GM18951 (cell line): ENCODE data around the gene BUD23.

ENCODE experiments used
- POLR2A ChIP-seq: IDR thresholded peaks from 4 replicates; pipeline ENCODE4 v1.6.1; 2011; ENCODE audit warnings: mild to moderate bottlenecking; ENCODE audit not compliant: insufficient read length, insufficient read depth; ENCODE audit errors: extremely low read depth
- in situ Hi-C: fragments of 300-500 bp; cut with MboI; formaldehyde crosslinking; loops from one replicate; pipeline ENCODE4 v1.12.0; 2022; ENCODE audit warnings: low sequenced_read_pairs, mixed read lengths, inconsistent platforms; ENCODE audit not compliant: unreplicated experiment

Gene BUD23

DNA sequence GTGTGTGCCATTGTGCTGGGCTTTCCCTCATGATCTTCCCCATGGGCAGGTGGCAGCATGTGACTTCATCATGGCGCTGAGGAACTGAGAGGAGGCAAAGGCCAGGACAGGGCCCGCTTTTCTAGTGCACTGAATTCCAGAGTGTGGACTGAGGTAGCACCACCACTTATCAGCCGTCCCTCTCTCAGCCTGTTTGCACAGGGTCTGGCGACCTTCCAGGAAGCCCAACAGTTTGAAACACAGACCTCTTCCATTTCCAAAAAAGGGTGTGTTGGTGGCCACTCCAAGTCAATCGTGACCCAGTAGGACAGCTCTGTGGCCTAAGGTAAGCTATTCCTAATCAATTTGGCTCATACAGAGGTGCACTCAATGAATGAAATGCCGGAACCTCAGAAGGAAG is 4.5 kb upstream of the BUD23 start:
- TF ChIP-seq POLR2A, result no peak
- in situ Hi-C loops, result no loop called here

DNA sequence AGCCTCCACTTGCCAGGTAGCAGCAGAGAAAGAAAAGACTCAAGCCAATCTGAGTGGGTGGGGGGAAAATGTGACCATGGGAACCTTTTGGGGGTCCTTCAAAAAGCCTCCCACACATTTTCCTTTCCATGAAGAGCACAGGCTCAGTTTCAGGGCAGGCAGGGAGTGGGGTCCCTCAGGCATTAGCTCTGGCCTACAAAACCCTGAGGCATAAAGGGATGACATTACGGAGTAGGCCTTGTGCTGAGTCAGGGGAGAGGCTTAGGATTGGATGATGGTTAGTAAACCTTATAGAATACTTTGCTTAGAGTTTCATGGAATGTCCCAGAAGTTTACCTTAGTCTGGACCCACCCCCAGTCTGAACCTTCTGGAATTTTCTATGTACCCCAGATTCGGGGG is 3.7 kb upstream of the BUD23 start:
- no peak for TF ChIP-seq POLR2A
- in situ Hi-C loops, result no loop called here

DNA sequence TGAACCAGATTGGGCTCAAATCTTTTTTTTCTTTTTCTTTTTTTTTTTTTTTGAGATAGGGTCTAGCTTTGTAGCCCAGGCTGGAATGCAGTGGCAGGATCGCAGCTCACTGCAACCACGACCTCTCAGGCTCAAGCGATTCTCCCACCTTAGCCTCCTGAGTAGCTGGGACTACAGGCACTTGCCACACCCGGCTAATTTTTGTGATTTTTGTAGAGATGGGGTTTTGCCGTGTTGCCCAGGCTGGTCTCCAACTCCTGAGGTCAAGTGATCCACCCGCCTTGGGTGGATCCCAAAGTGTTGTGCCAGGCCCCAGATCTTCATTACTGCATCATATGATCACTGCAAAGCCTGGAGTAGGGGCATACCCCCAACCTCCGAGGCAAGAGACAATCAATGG is 2.9 kb upstream of the BUD23 start:
- no peak for TF ChIP-seq POLR2A
- in situ Hi-C loops, result no loop called here

DNA sequence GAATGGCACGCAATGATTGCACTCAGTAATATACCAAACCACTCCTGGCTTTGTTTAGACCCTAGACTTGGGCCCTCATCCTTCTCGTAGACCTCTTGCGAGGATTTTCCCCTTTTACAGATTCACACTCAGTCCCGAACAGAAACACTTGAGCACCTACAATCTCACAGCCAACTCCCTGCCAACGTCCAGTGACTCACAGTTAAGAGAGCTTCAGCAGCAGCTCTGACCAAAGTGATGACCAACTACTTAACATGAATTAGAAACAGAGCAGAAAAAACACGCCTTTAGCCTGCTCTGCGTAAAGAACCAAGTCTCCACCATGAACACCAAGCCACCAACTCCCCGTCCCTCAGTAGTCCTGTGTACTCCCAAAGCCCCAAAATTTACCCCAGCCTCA is 2.4 kb upstream of the BUD23 start:
- no peak for TF ChIP-seq POLR2A
- in situ Hi-C loops, result no loop called here

DNA sequence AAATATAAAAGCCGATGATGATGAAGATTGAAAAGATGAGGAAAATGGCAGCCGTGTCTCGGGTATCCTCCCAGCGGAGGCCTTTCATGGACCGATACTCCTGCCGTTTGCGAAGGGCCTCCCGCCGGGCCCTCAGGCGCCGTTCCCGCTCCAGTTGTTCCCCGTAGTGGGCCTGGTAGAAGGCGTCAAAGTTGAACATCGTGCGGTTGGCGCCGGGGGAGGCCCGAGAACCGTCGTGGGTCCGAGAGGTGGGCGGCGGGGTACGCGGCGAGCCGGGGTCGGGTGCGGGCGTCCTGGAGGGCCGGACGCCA is 697 bp upstream of the BUD23 start:
- in situ Hi-C loops, result no loop called here
- no peak for TF ChIP-seq POLR2A

DNA sequence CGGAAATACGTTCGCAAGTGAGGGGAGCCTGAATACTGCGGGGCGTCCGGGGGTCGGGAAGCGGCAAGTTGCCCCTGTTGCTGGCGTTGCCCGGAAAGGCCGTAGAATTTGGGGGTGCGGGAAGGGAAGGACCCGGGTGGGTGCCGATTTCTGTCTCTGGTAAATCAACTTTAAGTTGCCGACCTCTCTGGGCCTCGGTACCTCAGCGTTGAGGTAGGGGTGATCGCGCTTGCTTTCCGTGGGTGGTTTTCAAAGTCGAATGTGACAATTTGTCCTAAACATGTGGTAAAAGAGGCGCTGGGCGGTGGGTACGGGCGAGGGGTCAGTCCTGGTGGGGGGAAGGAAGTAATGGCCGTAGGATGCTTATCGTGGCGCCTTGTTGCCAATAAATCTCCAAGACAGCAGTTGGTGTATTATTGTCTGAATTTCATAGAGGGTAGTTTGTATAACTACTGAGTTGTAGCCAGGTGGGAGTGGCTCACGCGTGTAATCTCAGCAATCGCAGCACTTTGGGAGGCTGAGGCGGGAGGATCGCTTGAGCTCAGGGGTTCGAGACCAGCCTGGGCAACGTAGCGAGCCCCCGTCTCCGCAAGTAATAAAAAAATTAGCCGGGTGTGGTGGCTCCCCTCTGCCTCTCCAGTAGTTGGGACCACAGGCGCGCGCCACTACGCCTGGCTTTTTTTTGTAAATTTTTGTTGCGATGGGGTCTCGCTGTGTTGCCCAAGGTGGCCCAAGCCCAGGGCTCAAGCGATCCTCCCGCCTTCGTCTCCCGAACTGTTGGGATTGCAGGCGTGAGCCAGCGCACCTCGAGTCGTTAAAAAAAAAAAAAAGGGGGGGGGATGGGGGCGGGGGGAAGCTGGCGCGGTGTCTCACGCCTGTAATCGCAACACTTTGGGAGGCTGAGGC is 644 bp downstream of the BUD23 start:
- no peak for TF ChIP-seq POLR2A
- in situ Hi-C loops, result no loop called here

DNA sequence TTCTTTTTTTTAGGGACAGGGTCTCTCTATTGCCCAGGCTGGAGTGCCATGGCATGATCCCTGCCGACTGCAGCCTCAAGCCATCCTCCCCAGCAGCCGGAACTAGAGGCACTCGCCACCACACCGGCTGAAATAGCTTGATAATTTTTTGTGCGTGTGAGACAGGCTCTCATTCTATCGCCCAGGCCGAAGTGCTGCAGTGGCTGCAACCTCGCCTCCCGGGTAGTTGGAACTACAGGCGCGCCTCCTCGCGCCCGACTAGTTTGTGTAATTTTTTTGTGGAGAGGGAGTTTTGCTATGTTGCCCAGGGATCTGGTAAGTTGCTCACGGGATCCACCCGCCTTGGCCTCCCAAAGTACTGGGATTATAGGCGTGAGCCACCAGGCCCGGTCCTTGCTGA is 1.9 kb downstream of the BUD23 start:
- in situ Hi-C loops, result no loop called here
- no peak for TF ChIP-seq POLR2A

DNA sequence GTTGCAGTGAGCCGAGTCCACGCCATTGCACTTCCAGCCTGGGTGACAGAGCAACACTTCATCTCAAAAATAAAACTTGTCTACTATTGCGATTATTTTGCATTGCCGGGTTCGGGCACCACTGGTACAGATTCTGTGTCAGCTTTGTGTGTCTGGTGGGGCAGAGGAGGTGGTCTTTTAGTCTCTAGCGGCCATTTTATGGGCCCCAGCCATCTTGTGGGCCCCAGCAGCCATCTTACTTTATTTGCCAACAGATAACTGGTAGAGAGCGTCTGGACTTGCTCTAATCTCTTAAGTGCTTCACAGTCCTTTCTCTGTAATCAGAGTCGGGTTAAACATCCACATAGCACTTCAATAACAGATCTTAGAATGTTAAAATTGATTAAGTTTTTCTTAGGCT is 4.9 kb downstream of the BUD23 start:
- in situ Hi-C loops, result no loop called here
- no peak for TF ChIP-seq POLR2A

DNA sequence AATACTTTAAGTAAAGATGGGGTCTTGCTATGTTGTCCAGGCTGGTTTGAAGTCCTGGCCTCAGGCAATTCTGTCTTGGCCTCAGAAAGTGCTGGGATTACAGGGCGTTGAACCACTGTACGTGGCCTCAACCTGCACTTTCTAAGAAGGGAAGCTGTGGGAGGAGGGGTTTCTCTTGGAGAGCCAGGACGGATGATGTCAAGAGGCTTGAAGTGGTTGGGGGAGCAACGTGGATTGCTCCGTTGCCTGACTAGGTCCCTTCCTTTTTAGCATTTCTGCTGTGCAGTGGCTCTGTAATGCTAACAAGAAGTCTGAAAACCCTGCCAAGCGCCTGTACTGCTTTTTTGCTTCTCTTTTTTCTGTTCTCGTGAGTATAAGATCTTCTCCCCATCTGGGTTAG is 7.2 kb downstream of the BUD23 start:
- TF ChIP-seq POLR2A, result no peak
- in situ Hi-C loops, result no loop called here

DNA sequence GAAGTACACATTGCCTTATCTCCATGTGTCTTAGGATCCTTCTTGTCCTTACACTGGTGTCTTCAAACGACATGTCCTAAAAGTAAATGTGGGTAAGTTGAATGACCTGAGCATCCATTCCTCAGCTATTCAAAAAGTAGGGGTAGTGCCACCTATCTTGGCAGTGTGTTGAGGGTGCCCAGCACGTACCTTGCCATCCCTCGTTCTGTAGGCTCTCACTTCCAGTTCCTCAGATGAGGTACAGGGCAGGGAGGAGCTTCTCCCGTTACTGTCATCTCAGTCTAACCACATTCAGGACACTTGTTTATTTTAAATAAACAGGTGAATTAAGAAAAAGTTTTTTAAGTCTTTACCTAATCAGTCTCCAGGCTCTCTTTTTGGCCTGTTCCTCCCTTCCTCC is 13.0 kb downstream of the BUD23 start:
- in situ Hi-C loops, result no loop called here
- no peak for TF ChIP-seq POLR2A

DNA sequence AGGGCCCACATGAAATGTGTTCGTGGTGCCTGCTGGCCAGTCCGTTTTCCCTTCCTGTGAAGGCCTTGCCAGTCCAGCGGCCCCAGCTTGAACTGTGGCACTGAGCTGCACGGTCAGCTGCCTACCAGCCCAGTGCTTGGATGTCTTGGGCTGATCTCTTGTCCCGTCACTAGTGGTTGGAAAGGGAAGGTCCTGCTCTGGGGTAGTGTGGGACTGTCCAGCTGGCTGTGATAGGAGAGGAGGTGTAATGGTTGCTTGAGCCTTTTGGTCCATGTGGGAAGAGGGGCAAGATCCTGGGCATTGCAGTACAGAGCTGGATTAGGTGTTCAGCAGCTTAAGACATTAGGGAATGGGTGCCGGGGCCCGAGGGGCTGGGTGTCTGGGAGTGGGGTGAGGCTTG is 15.0 kb downstream of the BUD23 start:
- in situ Hi-C loops, result no loop called here
- TF ChIP-seq POLR2A, result no peak

DNA sequence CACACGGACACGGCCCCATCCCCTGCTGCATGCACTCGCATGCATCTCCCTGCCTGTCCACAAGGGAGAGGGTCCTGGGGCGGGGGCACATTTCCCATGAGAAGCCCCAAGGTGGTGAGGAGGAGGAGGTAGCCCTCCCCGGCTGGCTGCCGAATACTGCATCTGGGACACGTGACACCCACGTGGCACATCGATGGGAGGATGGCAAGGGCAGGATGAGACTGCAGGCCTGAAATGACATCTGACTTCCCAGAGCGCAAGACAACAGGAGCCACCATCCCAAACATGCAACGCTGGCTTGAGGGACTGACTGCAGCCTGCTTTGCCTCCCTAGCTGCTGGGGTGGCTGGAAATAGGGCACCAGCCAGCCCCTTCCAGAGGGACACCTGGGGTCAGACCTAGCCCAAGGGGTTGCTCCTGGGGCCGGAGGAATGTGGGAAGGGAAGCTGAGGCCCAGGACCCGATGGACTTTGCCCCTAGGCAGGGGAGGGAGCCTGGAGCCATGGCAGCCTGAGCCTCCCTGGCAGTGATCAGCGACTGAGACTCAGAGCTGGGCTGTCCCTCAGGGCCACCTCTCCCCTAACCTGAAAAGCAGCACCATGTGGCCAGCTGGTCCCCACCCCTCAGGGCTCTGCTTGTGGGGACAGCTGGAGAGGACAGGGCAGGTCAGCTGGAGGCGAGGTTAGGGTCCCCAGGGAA is 16.1 kb downstream of the BUD23 start:
- TF ChIP-seq POLR2A, result no peak
- in situ Hi-C loops, result no loop called here

DNA sequence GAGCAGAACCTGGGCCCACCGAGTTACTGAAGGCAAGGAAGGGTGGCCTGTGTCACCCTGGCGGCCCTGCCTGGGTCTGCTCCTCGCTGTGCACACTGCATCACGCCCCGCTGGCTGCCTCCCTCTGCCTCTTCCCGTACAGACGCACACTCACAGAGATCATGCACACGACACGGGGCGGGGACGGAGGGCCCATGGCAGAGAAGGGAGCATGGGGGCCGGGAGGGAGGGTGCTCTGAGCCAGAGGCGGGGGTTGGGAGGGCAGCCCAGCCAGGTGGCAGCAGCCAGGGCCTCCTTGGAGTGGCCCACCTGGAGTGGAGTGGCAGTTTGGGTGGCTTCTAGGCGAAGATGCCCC is 16.6 kb downstream of the BUD23 start:
- in situ Hi-C loops, result no loop called here

DNA sequence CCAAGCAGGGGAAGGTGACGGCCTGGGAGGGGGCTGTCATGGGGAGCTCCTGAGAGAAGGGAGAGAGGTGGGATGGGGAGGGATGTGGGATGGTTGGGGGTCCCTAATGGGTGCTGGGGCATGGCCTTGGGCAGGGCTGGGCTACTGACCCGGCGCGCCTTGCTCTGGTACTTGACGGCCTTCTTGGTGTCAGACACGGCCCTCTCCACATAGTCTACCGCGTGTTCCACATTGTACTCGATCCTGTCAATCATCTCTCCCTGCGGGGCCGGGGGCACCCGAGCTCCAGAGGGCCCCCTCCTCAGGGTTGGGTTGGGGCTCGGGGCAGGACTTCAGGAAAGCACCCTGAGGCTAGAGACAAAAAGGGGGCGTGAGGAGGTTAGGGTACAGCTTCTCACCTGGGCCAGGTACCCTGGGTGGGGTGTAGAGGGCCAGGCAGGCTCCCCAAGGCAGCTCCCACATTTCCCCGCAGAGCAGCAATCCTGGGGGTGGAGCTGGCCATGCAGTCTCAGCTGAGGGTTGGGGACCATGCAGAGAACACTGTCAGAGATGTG is 17.3 kb downstream of the BUD23 start:
- in situ Hi-C loops, result no loop called here
- TF ChIP-seq POLR2A, result no peak

More for the DNA sequence above, 16.6 kb downstream of the BUD23 start:
- TF ChIP-seq POLR2A, result no peak
